ENCODE results near the gene FAM228A. TPM values are rescaled to one million over a fixed set of nuclear protein-coding genes. Genes with fewer than 3 reads are reported as not detected.
A peak's percentile ranks its signal among the peaks of the same experiment; 100 is the strongest.

FAM228A gene
- total and polyA plus RNA-seq, 2 donors from 2014 or later: 0.39 to 0.76 TPM

DNA sequence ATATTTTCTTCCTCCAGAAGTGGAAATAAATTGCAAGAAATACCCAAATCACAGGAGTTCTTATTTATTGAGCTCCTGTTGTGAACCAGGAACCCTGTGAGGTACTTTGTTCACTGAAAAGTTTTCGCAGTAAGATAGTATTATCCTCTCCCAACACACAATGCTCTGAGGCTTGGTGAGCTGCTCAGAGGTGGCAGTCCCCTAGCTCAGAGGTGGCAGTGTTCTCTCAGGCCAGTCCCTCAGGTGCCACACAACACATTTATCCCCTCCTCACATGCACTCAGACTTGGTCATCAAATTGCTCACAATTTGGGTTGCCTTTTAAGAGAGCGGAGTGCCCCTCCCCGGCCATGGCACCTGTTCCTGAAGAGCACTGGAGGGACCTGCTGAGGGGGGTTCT lies 25.9 kb downstream of the FAM228A start:
- Histone ChIP-seq H3K9ac (ENCODE audit: low read length in 3 of 3) (no peak overlapping the region), H3K27me3 (ENCODE audit: control insufficient read depth, insufficient read depth, low read length) (no peaks in the 10 kb centered on the region), H3K4me3 (ENCODE audit: low read length in 3 of 3) (no peak overlapping the region), H3K4me1 (ENCODE audit: control insufficient read depth in 2 of 3, insufficient read depth in 2 of 3, low read depth in 1 of 3, low read length in 3 of 3) (no peaks in the 10 kb centered on the region), H3K9me3 (ENCODE audit: control insufficient read depth in 2 of 3, insufficient read depth in 1 of 3, low read length in 3 of 3) (no peaks in the 10 kb centered on the region), H3K36me3 (ENCODE audit: control insufficient read depth in 2 of 3, insufficient read depth in 3 of 3, low read length in 3 of 3) (peaks cover 0 to 25% (median 12%) of the 10 kb centered on the region in 3 donors), H3K27ac (ENCODE audit: low read depth in 2 of 2, low read length in 2 of 2) (no peak overlapping the region)
- FAIRE-seq (no peak), DNase-seq (no peak)
- TF ChIP-seq, protein P1, sequence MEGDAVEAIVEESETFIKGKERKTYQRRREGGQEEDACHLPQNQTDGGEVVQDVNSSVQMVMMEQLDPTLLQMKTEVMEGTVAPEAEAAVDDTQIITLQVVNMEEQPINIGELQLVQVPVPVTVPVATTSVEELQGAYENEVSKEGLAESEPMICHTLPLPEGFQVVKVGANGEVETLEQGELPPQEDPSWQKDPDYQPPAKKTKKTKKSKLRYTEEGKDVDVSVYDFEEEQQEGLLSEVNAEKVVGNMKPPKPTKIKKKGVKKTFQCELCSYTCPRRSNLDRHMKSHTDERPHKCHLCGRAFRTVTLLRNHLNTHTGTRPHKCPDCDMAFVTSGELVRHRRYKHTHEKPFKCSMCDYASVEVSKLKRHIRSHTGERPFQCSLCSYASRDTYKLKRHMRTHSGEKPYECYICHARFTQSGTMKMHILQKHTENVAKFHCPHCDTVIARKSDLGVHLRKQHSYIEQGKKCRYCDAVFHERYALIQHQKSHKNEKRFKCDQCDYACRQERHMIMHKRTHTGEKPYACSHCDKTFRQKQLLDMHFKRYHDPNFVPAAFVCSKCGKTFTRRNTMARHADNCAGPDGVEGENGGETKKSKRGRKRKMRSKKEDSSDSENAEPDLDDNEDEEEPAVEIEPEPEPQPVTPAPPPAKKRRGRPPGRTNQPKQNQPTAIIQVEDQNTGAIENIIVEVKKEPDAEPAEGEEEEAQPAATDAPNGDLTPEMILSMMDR (IDR thresholded peaks at IDR 0.05; ENCODE audit: borderline replicate concordance, extremely low read depth, insufficient read depth): no peak
- intact Hi-C loops (cut with DNase I): no loop called here

DNA sequence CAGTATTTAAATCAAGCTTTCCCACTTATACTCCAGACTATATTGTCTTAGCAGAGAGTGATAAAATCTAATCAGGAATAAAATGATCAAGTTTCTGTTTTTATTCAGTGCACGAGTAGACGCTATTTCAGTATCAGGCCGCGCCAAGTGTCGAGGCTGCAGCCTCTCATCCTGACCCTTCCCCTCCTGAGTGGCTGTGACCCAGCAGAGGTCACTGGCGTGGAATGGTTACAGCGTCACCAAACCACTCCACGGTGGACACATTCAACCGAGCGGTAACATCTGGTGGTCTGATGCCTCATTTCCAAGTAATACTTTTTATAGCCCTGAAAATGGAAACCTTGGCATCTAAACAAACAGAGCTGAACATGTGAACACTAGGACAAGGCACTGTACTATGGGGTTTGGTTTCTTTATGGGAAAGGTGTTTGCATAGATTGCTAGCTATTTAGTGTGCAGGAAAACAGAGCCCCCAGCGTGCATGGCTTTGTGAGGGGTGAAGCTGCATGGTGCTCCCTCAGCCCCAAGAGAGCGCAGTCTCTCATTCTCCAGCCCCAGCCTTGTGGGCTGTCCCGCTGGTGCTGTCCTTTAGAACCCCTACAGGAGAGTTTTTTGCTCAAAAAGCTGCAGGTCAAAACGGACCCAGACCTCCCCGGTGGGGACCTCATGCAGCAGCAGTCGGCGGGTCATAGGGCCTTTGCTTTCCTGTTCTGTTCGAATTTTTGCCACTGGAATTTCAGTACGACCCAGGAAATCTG lies 28.4 kb downstream of the FAM228A start:
- no peaks in the 10 kb centered on the region for H3K4me1 ChIP-seq (ENCODE audit: control insufficient read depth in 2 of 3, insufficient read depth in 2 of 3, low read depth in 1 of 3, low read length in 3 of 3)
- DNase-seq (peak in 4 of 5 donors; percentile 24 to 77 (median 57)), FAIRE-seq (no peak)
- H3K27me3 ChIP-seq (ENCODE audit: control insufficient read depth, insufficient read depth, low read length): no peaks in the 10 kb centered on the region
- TF ChIP-seq, protein P1 (IDR thresholded peaks at IDR 0.05; ENCODE audit: borderline replicate concordance, extremely low read depth, insufficient read depth): no peak
- H3K36me3 ChIP-seq (ENCODE audit: control insufficient read depth in 2 of 3, insufficient read depth in 3 of 3, low read length in 3 of 3): peaks cover 0 to 32% (median 12%) of the 10 kb centered on the region in 3 donors
- no peak overlapping the region for H3K4me3 ChIP-seq (ENCODE audit: low read length in 3 of 3)
- no peak overlapping the region for H3K9ac ChIP-seq (ENCODE audit: low read length in 3 of 3)
- no peaks in the 10 kb centered on the region for H3K9me3 ChIP-seq (ENCODE audit: control insufficient read depth in 2 of 3, insufficient read depth in 1 of 3, low read length in 3 of 3)
- no peak overlapping the region for H3K27ac ChIP-seq (ENCODE audit: low read depth in 2 of 2, low read length in 2 of 2)
- intact Hi-C loops (cut with DNase I): no loop called here

DNA sequence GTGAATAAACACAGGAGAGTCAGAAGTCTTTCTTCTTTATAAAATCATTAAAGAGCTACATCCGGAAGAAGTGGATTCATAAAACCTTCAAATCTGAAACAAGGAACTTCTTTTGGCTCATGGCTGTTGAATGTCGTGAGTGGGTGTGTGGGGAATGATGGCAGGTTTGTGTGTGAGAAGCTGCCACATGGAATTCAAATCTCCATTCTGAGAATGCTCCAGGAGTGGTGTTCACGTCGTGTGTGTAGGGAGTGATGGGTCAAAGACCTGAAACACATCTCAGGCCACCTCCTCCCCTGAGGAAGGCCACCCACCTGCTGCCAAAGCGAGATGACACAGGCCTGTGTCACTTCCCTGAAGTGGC lies 28.9 kb downstream of the FAM228A start:
- DNase-seq (no peak), FAIRE-seq (no peak)
- Histone ChIP-seq H3K27me3 (ENCODE audit: control insufficient read depth, insufficient read depth, low read length) (no peaks in the 10 kb centered on the region), H3K36me3 (ENCODE audit: control insufficient read depth in 2 of 3, insufficient read depth in 3 of 3, low read length in 3 of 3) (peaks cover 0 to 38% (median 16%) of the 10 kb centered on the region in 3 donors), H3K4me3 (ENCODE audit: low read length in 3 of 3) (no peak overlapping the region), H3K27ac (ENCODE audit: low read depth in 2 of 2, low read length in 2 of 2) (no peak overlapping the region), H3K9ac (ENCODE audit: low read length in 3 of 3) (no peak overlapping the region), H3K4me1 (ENCODE audit: control insufficient read depth in 2 of 3, insufficient read depth in 2 of 3, low read depth in 1 of 3, low read length in 3 of 3) (no peaks in the 10 kb centered on the region), H3K9me3 (ENCODE audit: control insufficient read depth in 2 of 3, insufficient read depth in 1 of 3, low read length in 3 of 3) (no peaks in the 10 kb centered on the region)
- intact Hi-C loops (cut with DNase I): no loop called here
- TF ChIP-seq, protein P1 (IDR thresholded peaks at IDR 0.05; ENCODE audit: borderline replicate concordance, extremely low read depth, insufficient read depth): no peak
